Measurements from ENCODE around the gene ERO1B.

The ERO1B gene

DNA sequence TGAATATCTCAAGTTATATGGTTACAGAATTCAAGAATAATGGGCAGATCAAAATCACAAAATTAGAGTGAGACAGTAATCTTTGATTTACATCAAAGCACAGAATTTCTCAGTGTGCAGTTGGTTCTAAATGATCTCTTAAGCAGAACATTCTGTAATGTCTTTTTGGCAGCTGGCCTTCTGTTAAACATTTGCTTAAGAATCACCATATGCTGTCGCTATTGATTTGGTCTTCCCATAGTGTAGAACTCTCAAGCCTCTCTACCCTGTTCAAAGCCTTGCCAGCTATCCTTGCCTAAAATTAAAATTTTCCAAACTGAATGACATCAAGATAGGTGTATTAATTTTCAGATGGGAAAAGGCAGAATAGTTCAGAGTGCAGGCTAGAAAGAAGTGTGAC, 38.9 kb upstream of the ERO1B start:
- Histone ChIP-seq H3K4me3 (ENCODE audit: insufficient read depth, low read length, poor library complexity, severe bottlenecking) (no peak overlapping the region), H3K27me3 (ENCODE audit: low read length) (no peaks in the 10 kb centered on the region), H3K9me2 (replicated peaks; ENCODE audit: insufficient read depth, low read length) (no peaks in the 10 kb centered on the region), H4K20me1 (ENCODE audit: low read depth, low read length) (no peaks in the 10 kb centered on the region), H3K27ac (ENCODE audit: low read depth, low read length) (no peak overlapping the region), H3K9ac (ENCODE audit: low read length) (no peak overlapping the region), H3F3A (ENCODE audit: insufficient read depth) (no peaks in the 10 kb centered on the region), H3K79me2 (ENCODE audit: insufficient read depth, low read length) (no peaks in the 10 kb centered on the region), H2AFZ (ENCODE audit: low read depth, low read length, severe bottlenecking) (no peak overlapping the region), H3K4me2 (ENCODE audit: low read depth, low read length, poor library complexity, severe bottlenecking) (no peak overlapping the region), H3K36me3 (ENCODE audit: low read length) (no peaks in the 10 kb centered on the region), H3K9me3 (ENCODE audit: insufficient read depth, low read length) (no peaks in the 10 kb centered on the region)
- TF ChIP-seq EZH2phosphoT487 (conservative IDR thresholded peaks at IDR 0.05; ENCODE audit: low read length), result no peak
- TF ChIP-seq, protein P1, sequence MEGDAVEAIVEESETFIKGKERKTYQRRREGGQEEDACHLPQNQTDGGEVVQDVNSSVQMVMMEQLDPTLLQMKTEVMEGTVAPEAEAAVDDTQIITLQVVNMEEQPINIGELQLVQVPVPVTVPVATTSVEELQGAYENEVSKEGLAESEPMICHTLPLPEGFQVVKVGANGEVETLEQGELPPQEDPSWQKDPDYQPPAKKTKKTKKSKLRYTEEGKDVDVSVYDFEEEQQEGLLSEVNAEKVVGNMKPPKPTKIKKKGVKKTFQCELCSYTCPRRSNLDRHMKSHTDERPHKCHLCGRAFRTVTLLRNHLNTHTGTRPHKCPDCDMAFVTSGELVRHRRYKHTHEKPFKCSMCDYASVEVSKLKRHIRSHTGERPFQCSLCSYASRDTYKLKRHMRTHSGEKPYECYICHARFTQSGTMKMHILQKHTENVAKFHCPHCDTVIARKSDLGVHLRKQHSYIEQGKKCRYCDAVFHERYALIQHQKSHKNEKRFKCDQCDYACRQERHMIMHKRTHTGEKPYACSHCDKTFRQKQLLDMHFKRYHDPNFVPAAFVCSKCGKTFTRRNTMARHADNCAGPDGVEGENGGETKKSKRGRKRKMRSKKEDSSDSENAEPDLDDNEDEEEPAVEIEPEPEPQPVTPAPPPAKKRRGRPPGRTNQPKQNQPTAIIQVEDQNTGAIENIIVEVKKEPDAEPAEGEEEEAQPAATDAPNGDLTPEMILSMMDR (IDR thresholded peaks at IDR 0.05; ENCODE audit: insufficient read depth, low read length, poor library complexity, severe bottlenecking), result no peak

GRCh38 chr1:236320214-236320613, 38.5 kb upstream of the ERO1B start:
- H3K27ac ChIP-seq (ENCODE audit: low read depth, low read length), result no peak overlapping the region
- no peak overlapping the region for H3K9ac ChIP-seq (ENCODE audit: low read length)
- no peaks in the 10 kb centered on the region for H3K9me2 ChIP-seq (replicated peaks; ENCODE audit: insufficient read depth, low read length)
- H3K36me3 ChIP-seq (ENCODE audit: low read length), result no peaks in the 10 kb centered on the region
- no peaks in the 10 kb centered on the region for H4K20me1 ChIP-seq (ENCODE audit: low read depth, low read length)
- TF ChIP-seq, protein P1 (IDR thresholded peaks at IDR 0.05; ENCODE audit: insufficient read depth, low read length, poor library complexity, severe bottlenecking), result no peak
- TF ChIP-seq EZH2phosphoT487 (conservative IDR thresholded peaks at IDR 0.05; ENCODE audit: low read length), result no peak
- H3K4me2 ChIP-seq (ENCODE audit: low read depth, low read length, poor library complexity, severe bottlenecking), result no peak overlapping the region
- H3K79me2 ChIP-seq (ENCODE audit: insufficient read depth, low read length), result no peaks in the 10 kb centered on the region
- no peak overlapping the region for H2AFZ ChIP-seq (ENCODE audit: low read depth, low read length, severe bottlenecking)
- no peaks in the 10 kb centered on the region for H3K9me3 ChIP-seq (ENCODE audit: insufficient read depth, low read length)
- no peaks in the 10 kb centered on the region for H3K27me3 ChIP-seq (ENCODE audit: low read length)
- no peak overlapping the region for H3K4me3 ChIP-seq (ENCODE audit: insufficient read depth, low read length, poor library complexity, severe bottlenecking)
- no peaks in the 10 kb centered on the region for H3F3A ChIP-seq (ENCODE audit: insufficient read depth)

GRCh38 chr1:236316437-236316836, 34.7 kb upstream of the ERO1B start:
- H3K36me3 ChIP-seq (ENCODE audit: low read length), result no peaks in the 10 kb centered on the region
- H3K27me3 ChIP-seq (ENCODE audit: low read length), result no peaks in the 10 kb centered on the region
- H3K9me2 ChIP-seq (replicated peaks; ENCODE audit: insufficient read depth, low read length), result no peaks in the 10 kb centered on the region
- no peak for TF ChIP-seq EZH2phosphoT487 (conservative IDR thresholded peaks at IDR 0.05; ENCODE audit: low read length)
- TF ChIP-seq, protein P1 (IDR thresholded peaks at IDR 0.05; ENCODE audit: insufficient read depth, low read length, poor library complexity, severe bottlenecking), result no peak
- no peak overlapping the region for H2AFZ ChIP-seq (ENCODE audit: low read depth, low read length, severe bottlenecking)
- no peaks in the 10 kb centered on the region for H3K9me3 ChIP-seq (ENCODE audit: insufficient read depth, low read length)
- no peak overlapping the region for H3K27ac ChIP-seq (ENCODE audit: low read depth, low read length)
- no peaks in the 10 kb centered on the region for H3K79me2 ChIP-seq (ENCODE audit: insufficient read depth, low read length)
- H3K4me3 ChIP-seq (ENCODE audit: insufficient read depth, low read length, poor library complexity, severe bottlenecking), result no peak overlapping the region
- no peaks in the 10 kb centered on the region for H3F3A ChIP-seq (ENCODE audit: insufficient read depth)
- no peak overlapping the region for H3K4me2 ChIP-seq (ENCODE audit: low read depth, low read length, poor library complexity, severe bottlenecking)
- no peak overlapping the region for H3K9ac ChIP-seq (ENCODE audit: low read length)
- H4K20me1 ChIP-seq (ENCODE audit: low read depth, low read length), result no peaks in the 10 kb centered on the region
